Mucosa of rectum (tissue), 2 donors: ENCODE data around the gene PRCP.
"Not testable (repeated sequence)": the region's sequence is repeated elsewhere in the genome, so short reads cannot be mapped to it uniquely, and the experiment has no call there.

Source experiments
- H3K27ac ChIP-seq, 2 donors: one replicate each; pipeline ENCODE4 v1.7.0; 2013; ENCODE audit warnings: inconsistent platforms in 2 of 2, low read depth in 2 of 2, low read length in 2 of 2
- H3K27me3 ChIP-seq, 2 donors: one replicate each; pipeline ENCODE4 v1.7.0; 2013; ENCODE audit warnings: low read length in 2 of 2; ENCODE audit not compliant: control insufficient read depth in 2 of 2, insufficient read depth in 2 of 2
- H3K36me3 ChIP-seq, 2 donors: one replicate each; pipeline ENCODE4 v1.7.0; 2013; ENCODE audit warnings: low read length in 2 of 2; ENCODE audit not compliant: control insufficient read depth in 2 of 2, insufficient read depth in 2 of 2
- H3K4me1 ChIP-seq, 2 donors: one replicate each; pipeline ENCODE4 v1.7.0; 2013; ENCODE audit warnings: low read length in 2 of 2, mild to moderate bottlenecking in 1 of 2; ENCODE audit not compliant: control insufficient read depth in 2 of 2, insufficient read depth in 2 of 2
- H3K4me3 ChIP-seq, 2 donors: one replicate each; pipeline ENCODE4 v1.7.0; 2013; ENCODE audit warnings: low read length in 2 of 2
- H3K9ac ChIP-seq, 2 donors: one replicate each; pipeline ENCODE4 v1.7.0; 2013; ENCODE audit warnings: low read length in 2 of 2, low read depth in 1 of 2, mild to moderate bottlenecking in 1 of 2
- H3K9me3 ChIP-seq, 2 donors: one replicate each; pipeline ENCODE4 v1.7.0; 2013; ENCODE audit warnings: low read length in 2 of 2; ENCODE audit not compliant: control insufficient read depth in 2 of 2
- donor health status: healthy.
- donor health status: Normal muscosa, but diverticular disease.

Gene PRCP

GRCh38 chr11:82858133-82858532, 42.1 kb downstream of the PRCP start:
- H3K9ac ChIP-seq = no peak overlapping the region
- H3K4me3 ChIP-seq = no peak overlapping the region
- no peak overlapping the region for H3K27ac ChIP-seq

GRCh38 chr11:82857145-82857544, 43.1 kb downstream of the PRCP start:
- Histone ChIP-seq H3K4me1 (no peaks in the 10 kb centered on the region), H3K4me3 (no peak overlapping the region), H3K9me3 (no peaks in the 10 kb centered on the region), H3K27me3 (no peaks in the 10 kb centered on the region), H3K36me3 (no peaks in the 10 kb centered on the region), H3K9ac (no peak overlapping the region), H3K27ac (no peak overlapping the region)

More at GRCh38 chr11:82858133-82858532, 42.1 kb downstream of the PRCP start:
- Histone ChIP-seq H3K4me1 (no peaks in the 10 kb centered on the region), H3K9me3 (no peaks in the 10 kb centered on the region), H3K36me3 (no peaks in the 10 kb centered on the region), H3K27me3 (no peaks in the 10 kb centered on the region)

GRCh38 chr11:82855616-82856015, 44.6 kb downstream of the PRCP start:
- Histone ChIP-seq H3K4me3 (no peak overlapping the region), H3K4me1 (no peaks in the 10 kb centered on the region), H3K9me3 (no peaks in the 10 kb centered on the region), H3K27ac (no peak overlapping the region), H3K36me3 (no peaks in the 10 kb centered on the region), H3K9ac (no peak overlapping the region), H3K27me3 (no peaks in the 10 kb centered on the region)

GRCh38 chr11:82854916-82855315, 45.3 kb downstream of the PRCP start:
- H3K27me3 ChIP-seq, H3K4me1 ChIP-seq: not testable (repeated sequence)

GRCh38 chr11:82854242-82854641, 46.0 kb downstream of the PRCP start:
- no peak overlapping the region for H3K4me3 ChIP-seq
- no peaks in the 10 kb centered on the region for H3K9me3 ChIP-seq
- no peak overlapping the region for H3K9ac ChIP-seq
- no peaks in the 10 kb centered on the region for H3K4me1 ChIP-seq
- H3K27ac ChIP-seq = no peak overlapping the region
- H3K27me3 ChIP-seq = no peaks in the 10 kb centered on the region
- H3K36me3 ChIP-seq = peaks cover 0 to 3% of the 10 kb centered on the region in 2 donors

More at GRCh38 chr11:82854916-82855315, 45.3 kb downstream of the PRCP start:
- H3K9me3 ChIP-seq, H3K36me3 ChIP-seq, H3K27ac ChIP-seq, H3K9ac ChIP-seq, H3K4me3 ChIP-seq: not testable (repeated sequence)

- Histone ChIP-seq H3K36me3 (peaks cover 0 to 3% of the 10 kb centered on the region in 2 donors), H3K27me3 (no peaks in the 10 kb centered on the region), H3K27ac (no peak overlapping the region), H3K9me3 (no peaks in the 10 kb centered on the region), H3K9ac (no peak overlapping the region), H3K4me1 (no peaks in the 10 kb centered on the region), H3K4me3 (no peak overlapping the region)
Measured at GRCh38 chr11:82848829-82849228, 51.4 kb downstream of the PRCP start.

GRCh38 chr11:82845356-82846353, 54.6 kb downstream of the PRCP start:
- H3K36me3 ChIP-seq = peaks cover 3 to 5% of the 10 kb centered on the region in 2 donors
- H3K9ac ChIP-seq = no peak overlapping the region
- H3K4me3 ChIP-seq = no peak overlapping the region
- H3K27me3 ChIP-seq = no peaks in the 10 kb centered on the region
- H3K9me3 ChIP-seq = no peaks in the 10 kb centered on the region
- H3K27ac ChIP-seq = no peak overlapping the region
- no peaks in the 10 kb centered on the region for H3K4me1 ChIP-seq

- Histone ChIP-seq H3K36me3 (peaks cover 2 to 5% of the 10 kb centered on the region in 2 donors), H3K9ac (no peak overlapping the region), H3K27me3 (no peaks in the 10 kb centered on the region), H3K4me3 (no peak overlapping the region), H3K9me3 (no peaks in the 10 kb centered on the region), H3K27ac (no peak overlapping the region), H3K4me1 (no peaks in the 10 kb centered on the region)
Measured at GRCh38 chr11:82843057-82843795, 57.0 kb downstream of the PRCP start.

GRCh38 chr11:82842019-82842418, 58.2 kb downstream of the PRCP start:
- no peak overlapping the region for H3K27ac ChIP-seq
- no peaks in the 10 kb centered on the region for H3K4me1 ChIP-seq
- peaks cover 5% of the 10 kb centered on the region in 2 donors for H3K36me3 ChIP-seq
- H3K9ac ChIP-seq = no peak overlapping the region
- H3K27me3 ChIP-seq = no peaks in the 10 kb centered on the region
- no peak overlapping the region for H3K4me3 ChIP-seq
- H3K9me3 ChIP-seq = no peaks in the 10 kb centered on the region

GRCh38 chr11:82837650-82838049, 62.6 kb downstream of the PRCP start:
- Histone ChIP-seq H3K4me1 (no peaks in the 10 kb centered on the region), H3K27ac (no peak overlapping the region), H3K27me3 (no peaks in the 10 kb centered on the region), H3K36me3 (peaks cover 5 to 7% of the 10 kb centered on the region in 2 donors), H3K9me3 (no peaks in the 10 kb centered on the region), H3K4me3 (no peak overlapping the region), H3K9ac (no peak overlapping the region)
